NOMO-1 (cell line): Measurements from ENCODE around the gene USP51.
"Not testable (repeated sequence)": the region's sequence is repeated elsewhere in the genome, so short reads cannot be mapped to it uniquely, and the experiment has no call there.

Source experiments
- DNase-seq, 2 experiments: peaks; one replicate each; lab custom pipeline; 2025; ENCODE audit not compliant: unreplicated experiment in 2 of 2; lab: John Stamatoyannopoulos, UW

Gene USP51

DNA sequence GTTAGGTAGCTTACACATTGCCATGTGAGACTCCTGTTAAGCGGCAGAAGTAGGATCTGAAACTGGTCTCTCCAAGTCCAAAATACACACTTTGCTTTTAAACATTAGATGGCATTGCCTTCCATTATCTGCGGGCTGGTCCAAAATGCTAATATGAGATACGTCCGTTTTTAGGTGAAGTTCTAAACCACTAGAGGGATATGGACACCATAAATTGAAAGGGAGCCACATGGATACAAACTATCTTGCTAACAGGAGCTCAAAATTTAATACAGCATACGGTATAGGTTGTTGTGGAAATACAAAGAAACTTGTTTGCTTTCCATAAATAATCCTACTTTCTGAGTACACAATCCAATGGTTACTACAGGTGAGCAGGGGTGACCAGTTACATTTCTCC lies 23.9 kb downstream of the USP51 start:
- not testable (repeated sequence) for DNase-seq

DNA sequence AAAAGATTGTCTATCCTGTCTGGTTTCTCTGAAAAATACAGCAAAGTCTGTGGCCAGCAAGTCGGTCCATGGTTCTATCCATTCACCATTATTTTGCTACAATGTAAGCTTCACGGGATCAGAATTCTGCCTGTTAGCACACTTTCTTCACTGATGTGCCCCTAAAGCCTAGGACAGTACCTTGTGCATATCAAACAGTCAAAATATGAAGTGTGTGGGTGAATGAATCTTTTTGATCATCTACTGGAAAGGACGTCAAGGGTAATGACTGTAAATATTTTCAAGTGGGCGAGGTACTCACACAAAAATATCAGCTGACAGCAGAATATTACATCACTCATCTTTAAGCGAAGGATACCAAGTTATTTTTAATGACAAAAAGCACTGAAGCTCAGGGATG lies 24.5 kb downstream of the USP51 start:
- DNase-seq, result not testable (repeated sequence)

DNA sequence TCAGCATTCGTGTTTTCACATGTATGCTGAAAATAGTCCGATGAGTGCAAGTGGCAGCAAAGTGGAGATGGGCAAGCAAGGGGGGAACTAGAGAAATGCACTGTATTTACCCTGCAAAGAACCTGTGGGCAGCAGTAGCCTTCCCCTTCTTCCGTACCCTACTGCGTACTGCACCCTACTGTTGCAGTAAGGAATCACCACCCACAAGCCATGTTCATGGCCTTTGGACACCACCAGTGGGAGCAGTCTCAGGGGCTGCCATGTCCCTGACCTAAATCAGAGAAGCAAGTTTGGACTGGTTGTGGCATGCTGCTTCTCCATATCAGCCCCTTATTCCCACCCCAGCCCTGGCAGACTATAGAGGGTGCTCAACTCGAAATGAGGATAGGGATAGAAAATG lies 25.6 kb downstream of the USP51 start:
- DNase-seq, result not testable (repeated sequence)

GRCh38 chrX:55459926-55460325 lies 29.7 kb downstream of the USP51 start:
- DNase-seq, result not testable (repeated sequence)

DNA sequence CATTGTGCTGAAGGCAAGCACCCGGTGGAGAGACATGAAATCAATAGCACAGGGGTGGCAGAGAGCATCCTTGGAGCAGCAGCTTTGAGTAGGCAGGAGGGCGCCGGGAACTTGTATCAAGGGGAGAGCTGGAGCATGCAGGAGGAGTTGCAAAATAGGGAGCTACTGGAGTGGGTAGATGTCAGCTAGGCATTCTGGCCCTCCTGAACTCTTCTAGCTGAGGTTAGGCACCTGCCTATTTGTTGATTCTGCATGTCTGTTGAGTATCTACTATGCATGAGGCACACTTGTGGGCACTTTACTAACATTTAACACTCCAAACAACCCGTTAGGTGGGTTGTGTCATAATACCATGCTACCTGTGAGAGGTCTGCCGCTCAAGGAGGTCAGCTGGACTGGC lies 30.2 kb downstream of the USP51 start:
- DNase-seq, result not testable (repeated sequence)

GRCh38 chrX:55455708-55456107 lies 33.9 kb downstream of the USP51 start:
- not testable (repeated sequence) for DNase-seq

GRCh38 chrX:55452833-55453124 lies 36.9 kb downstream of the USP51 start:
- no peak for DNase-seq

- peak; percentile 64 to 71 for DNase-seq
Observed at GRCh38 chrX:55451990-55452832, 37.4 kb downstream of the USP51 start, which contains the start of gene MAGEH1. Gene MAGEH1, plus strand, starts transcription at chrX:55452127. Its CDS starts 248 bp downstream, at chrX:55452375.

- DNase-seq, result no peak
Observed at GRCh38 chrX:55451626-55451989, 38.0 kb downstream of the USP51 start.

DNA sequence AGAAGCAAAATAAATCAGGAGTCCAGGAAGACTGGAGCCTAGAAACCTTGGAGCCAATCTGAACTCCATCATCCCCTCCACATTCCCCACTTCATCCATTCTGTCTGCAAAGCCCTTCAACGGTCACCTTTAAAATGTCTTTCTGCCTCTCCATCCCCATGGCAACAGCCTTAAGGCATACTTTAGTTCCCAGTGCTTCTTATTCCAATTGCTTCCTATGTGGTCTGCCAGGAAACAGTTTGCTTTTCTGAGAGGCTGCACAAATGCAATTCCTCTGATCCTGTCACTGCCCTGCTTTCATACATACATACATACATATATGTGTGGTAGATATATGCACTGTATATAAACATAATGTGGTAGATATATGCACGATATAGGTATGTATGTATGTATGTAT lies 38.5 kb downstream of the USP51 start:
- DNase-seq, result no peak

GRCh38 chrX:55450259-55450658 lies 39.4 kb downstream of the USP51 start:
- DNase-seq, result no peak

GRCh38 chrX:55443468-55443867 lies 46.2 kb downstream of the USP51 start:
- not testable (repeated sequence) for DNase-seq
